Kasumi-1 (cell line): ENCODE data around the gene MRPL37.
A peak's percentile ranks its signal among the peaks of the same experiment; 100 is the strongest.
"Not testable (repeated sequence)": the region's sequence is repeated elsewhere in the genome, so short reads cannot be mapped to it uniquely, and the experiment has no call there.

Experiments used
- DNase-seq, 2 experiments: peaks; one replicate each; lab custom pipeline; 2025; lab: John Stamatoyannopoulos, UW

The MRPL37 gene

GRCh38 chr1:54199765-54200518 lies at the start of gene MRPL37, which contains the start of gene CYB5RL:
TSS of gene MRPL37 (plus strand) at chr1:54200167. CDS start at chr1:54200244, 77 bp downstream.
TSS of gene CYB5RL (minus strand) at chr1:54200030. CDS start at chr1:54195616, 4,414 bp downstream.
- DNase-seq: peak; percentile 99

- no peak for DNase-seq
Measured at GRCh38 chr1:54151013-54151412, 49.0 kb upstream of the MRPL37 start.

- no peak for DNase-seq
Measured at GRCh38 chr1:54152696-54153095, 47.3 kb upstream of the MRPL37 start, which contains the start of gene CDCP2. TSS of gene CDCP2 (minus strand) at chr1:54153000. CDS start at chr1:54152922, 78 bp downstream.

- DNase-seq: peak; percentile 57 to 67
Measured at GRCh38 chr1:54153535-54154439, 46.2 kb upstream of the MRPL37 start.

GRCh38 chr1:54156201-54156600 lies 43.8 kb upstream of the MRPL37 start:
- DNase-seq: no peak

GRCh38 chr1:54156986-54157385 lies 43.0 kb upstream of the MRPL37 start:
- no peak for DNase-seq

GRCh38 chr1:54157401-54157800 lies 42.6 kb upstream of the MRPL37 start:
- no peak for DNase-seq

- no peak for DNase-seq
Measured at GRCh38 chr1:54158071-54158470, 41.9 kb upstream of the MRPL37 start.

GRCh38 chr1:54159733-54160316 lies 40.1 kb upstream of the MRPL37 start:
- DNase-seq: no peak

GRCh38 chr1:54160351-54160750 lies 39.6 kb upstream of the MRPL37 start:
- no peak for DNase-seq

GRCh38 chr1:54161495-54162168 lies 38.3 kb upstream of the MRPL37 start:
- DNase-seq: no peak

- DNase-seq: no peak
Measured at GRCh38 chr1:54163051-54163450, 36.9 kb upstream of the MRPL37 start.

GRCh38 chr1:54163573-54163972 lies 36.4 kb upstream of the MRPL37 start:
- no peak for DNase-seq

- DNase-seq: no peak
Measured at GRCh38 chr1:54165146-54165545, 34.8 kb upstream of the MRPL37 start.

GRCh38 chr1:54166357-54166756 lies 33.6 kb upstream of the MRPL37 start:
- not testable (repeated sequence) for DNase-seq

GRCh38 chr1:54167422-54168139 lies 32.4 kb upstream of the MRPL37 start:
- DNase-seq: no peak

GRCh38 chr1:54168206-54168965 lies 31.6 kb upstream of the MRPL37 start:
- no peak for DNase-seq

- DNase-seq: no peak
Measured at GRCh38 chr1:54169068-54169467, 30.9 kb upstream of the MRPL37 start.

- no peak for DNase-seq
Measured at GRCh38 chr1:54171016-54171415, 29.0 kb upstream of the MRPL37 start.

- DNase-seq: no peak
Measured at GRCh38 chr1:54171606-54172005, 28.4 kb upstream of the MRPL37 start.
